ENCODE data around the gene COL2A1.

The COL2A1 gene

DNA sequence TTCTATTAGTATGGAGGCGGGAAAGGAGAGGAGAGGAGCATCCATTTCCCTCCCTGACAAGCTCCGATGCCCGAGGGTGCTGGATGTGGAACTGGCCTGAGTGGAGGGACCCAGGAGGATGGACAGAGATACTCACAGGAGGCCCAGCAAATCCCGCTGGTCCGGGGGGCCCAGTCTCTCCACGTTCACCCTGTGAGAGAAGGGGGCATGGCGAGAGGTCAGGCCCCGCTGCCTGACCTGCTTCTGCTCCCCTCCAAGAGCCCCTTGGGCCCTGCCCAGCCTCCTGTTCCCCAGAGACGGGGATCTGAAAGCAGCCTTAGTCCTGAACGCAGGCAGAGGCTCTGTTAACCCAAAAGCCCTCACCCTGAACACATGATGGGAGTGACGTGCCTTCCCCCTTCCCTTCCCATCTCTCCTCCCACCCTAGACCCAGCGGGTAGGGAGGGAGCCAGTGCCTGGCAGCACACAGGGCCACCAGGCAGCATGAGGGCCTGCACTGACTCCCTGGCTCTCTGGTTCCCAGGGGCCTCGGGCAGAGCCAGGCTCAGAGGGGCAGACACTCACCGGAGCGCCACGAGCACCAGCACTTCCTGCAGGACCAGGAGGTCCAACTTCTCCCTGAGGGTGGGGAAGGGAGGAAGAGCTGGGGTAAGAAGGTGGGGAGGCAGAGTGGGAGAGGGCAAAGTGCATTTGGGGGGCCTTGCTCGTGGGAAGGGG is 23.3 kb downstream of the COL2A1 start:
- no peak for ATAC-seq
- TF ChIP-seq, protein P1, sequence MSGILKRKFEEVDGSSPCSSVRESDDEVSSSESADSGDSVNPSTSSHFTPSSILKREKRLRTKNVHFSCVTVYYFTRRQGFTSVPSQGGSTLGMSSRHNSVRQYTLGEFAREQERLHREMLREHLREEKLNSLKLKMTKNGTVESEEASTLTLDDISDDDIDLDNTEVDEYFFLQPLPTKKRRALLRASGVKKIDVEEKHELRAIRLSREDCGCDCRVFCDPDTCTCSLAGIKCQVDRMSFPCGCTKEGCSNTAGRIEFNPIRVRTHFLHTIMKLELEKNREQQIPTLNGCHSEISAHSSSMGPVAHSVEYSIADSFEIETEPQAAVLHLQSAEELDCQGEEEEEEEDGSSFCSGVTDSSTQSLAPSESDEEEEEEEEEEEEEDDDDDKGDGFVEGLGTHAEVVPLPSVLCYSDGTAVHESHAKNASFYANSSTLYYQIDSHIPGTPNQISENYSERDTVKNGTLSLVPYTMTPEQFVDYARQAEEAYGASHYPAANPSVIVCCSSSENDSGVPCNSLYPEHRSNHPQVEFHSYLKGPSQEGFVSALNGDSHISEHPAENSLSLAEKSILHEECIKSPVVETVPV (CRISPR knock-in tag; IDR thresholded peaks at IDR 0.05): no peak
- TF ChIP-seq ZNF8 (CRISPR knock-in tag; IDR thresholded peaks at IDR 0.05) (no peak), TOX (CRISPR knock-in tag; IDR thresholded peaks at IDR 0.05; ENCODE audit: borderline replicate concordance) (no peak), TCF4 (CRISPR knock-in tag; IDR thresholded peaks at IDR 0.05; ENCODE audit: borderline replicate concordance) (no peak), ZFP30 (CRISPR knock-in tag; IDR thresholded peaks at IDR 0.05) (no peak), RARB (CRISPR knock-in tag; IDR thresholded peaks at IDR 0.05) (no peak), ZNF565 (CRISPR knock-in tag; conservative IDR thresholded peaks at IDR 0.05; ENCODE audit: low read depth) (no peak), BACH2 (CRISPR knock-in tag; IDR thresholded peaks at IDR 0.05; ENCODE audit: borderline replicate concordance) (no peak), ARNTL (CRISPR knock-in tag; IDR thresholded peaks at IDR 0.05; ENCODE audit: borderline replicate concordance, low read depth) (no peak), SNAI2 (CRISPR knock-in tag; IDR thresholded peaks at IDR 0.05) (no peak), OSR1 (CRISPR knock-in tag; IDR thresholded peaks at IDR 0.05) (no peak), ZC3H10 (CRISPR knock-in tag; IDR thresholded peaks at IDR 0.05) (no peak), GLIS3 (CRISPR knock-in tag; IDR thresholded peaks at IDR 0.05) (no peak)
- TF ChIP-seq, protein P2, sequence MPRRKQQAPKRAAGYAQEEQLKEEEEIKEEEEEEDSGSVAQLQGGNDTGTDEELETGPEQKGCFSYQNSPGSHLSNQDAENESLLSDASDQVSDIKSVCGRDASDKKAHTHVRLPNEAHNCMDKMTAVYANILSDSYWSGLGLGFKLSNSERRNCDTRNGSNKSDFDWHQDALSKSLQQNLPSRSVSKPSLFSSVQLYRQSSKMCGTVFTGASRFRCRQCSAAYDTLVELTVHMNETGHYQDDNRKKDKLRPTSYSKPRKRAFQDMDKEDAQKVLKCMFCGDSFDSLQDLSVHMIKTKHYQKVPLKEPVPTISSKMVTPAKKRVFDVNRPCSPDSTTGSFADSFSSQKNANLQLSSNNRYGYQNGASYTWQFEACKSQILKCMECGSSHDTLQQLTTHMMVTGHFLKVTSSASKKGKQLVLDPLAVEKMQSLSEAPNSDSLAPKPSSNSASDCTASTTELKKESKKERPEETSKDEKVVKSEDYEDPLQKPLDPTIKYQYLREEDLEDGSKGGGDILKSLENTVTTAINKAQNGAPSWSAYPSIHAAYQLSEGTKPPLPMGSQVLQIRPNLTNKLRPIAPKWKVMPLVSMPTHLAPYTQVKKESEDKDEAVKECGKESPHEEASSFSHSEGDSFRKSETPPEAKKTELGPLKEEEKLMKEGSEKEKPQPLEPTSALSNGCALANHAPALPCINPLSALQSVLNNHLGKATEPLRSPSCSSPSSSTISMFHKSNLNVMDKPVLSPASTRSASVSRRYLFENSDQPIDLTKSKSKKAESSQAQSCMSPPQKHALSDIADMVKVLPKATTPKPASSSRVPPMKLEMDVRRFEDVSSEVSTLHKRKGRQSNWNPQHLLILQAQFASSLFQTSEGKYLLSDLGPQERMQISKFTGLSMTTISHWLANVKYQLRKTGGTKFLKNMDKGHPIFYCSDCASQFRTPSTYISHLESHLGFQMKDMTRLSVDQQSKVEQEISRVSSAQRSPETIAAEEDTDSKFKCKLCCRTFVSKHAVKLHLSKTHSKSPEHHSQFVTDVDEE (CRISPR knock-in tag; IDR thresholded peaks at IDR 0.05): no peak
- TF ChIP-seq, protein P3, sequence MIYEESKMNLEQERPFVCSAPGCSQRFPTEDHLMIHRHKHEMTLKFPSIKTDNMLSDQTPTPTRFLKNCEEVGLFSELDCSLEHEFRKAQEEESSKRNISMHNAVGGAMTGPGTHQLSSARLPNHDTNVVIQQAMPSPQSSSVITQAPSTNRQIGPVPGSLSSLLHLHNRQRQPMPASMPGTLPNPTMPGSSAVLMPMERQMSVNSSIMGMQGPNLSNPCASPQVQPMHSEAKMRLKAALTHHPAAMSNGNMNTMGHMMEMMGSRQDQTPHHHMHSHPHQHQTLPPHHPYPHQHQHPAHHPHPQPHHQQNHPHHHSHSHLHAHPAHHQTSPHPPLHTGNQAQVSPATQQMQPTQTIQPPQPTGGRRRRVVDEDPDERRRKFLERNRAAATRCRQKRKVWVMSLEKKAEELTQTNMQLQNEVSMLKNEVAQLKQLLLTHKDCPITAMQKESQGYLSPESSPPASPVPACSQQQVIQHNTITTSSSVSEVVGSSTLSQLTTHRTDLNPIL (CRISPR knock-in tag; IDR thresholded peaks at IDR 0.05; ENCODE audit: low read depth): no peak
- TF ChIP-seq, protein P4, sequence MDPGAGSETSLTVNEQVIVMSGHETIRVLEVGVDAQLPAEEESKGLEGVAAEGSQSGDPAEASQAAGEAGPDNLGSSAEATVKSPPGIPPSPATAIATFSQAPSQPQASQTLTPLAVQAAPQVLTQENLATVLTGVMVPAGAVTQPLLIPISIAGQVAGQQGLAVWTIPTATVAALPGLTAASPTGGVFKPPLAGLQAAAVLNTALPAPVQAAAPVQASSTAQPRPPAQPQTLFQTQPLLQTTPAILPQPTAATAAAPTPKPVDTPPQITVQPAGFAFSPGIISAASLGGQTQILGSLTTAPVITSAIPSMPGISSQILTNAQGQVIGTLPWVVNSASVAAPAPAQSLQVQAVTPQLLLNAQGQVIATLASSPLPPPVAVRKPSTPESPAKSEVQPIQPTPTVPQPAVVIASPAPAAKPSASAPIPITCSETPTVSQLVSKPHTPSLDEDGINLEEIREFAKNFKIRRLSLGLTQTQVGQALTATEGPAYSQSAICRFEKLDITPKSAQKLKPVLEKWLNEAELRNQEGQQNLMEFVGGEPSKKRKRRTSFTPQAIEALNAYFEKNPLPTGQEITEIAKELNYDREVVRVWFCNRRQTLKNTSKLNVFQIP (CRISPR knock-in tag; IDR thresholded peaks at IDR 0.05; ENCODE audit: borderline replicate concordance, low read depth): no peak
- TF ChIP-seq, protein P5, sequence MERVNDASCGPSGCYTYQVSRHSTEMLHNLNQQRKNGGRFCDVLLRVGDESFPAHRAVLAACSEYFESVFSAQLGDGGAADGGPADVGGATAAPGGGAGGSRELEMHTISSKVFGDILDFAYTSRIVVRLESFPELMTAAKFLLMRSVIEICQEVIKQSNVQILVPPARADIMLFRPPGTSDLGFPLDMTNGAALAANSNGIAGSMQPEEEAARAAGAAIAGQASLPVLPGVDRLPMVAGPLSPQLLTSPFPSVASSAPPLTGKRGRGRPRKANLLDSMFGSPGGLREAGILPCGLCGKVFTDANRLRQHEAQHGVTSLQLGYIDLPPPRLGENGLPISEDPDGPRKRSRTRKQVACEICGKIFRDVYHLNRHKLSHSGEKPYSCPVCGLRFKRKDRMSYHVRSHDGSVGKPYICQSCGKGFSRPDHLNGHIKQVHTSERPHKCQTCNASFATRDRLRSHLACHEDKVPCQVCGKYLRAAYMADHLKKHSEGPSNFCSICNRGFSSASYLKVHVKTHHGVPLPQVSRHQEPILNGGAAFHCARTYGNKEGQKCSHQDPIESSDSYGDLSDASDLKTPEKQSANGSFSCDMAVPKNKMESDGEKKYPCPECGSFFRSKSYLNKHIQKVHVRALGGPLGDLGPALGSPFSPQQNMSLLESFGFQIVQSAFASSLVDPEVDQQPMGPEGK (CRISPR knock-in tag; IDR thresholded peaks at IDR 0.05; ENCODE audit: borderline replicate concordance): no peak

DNA sequence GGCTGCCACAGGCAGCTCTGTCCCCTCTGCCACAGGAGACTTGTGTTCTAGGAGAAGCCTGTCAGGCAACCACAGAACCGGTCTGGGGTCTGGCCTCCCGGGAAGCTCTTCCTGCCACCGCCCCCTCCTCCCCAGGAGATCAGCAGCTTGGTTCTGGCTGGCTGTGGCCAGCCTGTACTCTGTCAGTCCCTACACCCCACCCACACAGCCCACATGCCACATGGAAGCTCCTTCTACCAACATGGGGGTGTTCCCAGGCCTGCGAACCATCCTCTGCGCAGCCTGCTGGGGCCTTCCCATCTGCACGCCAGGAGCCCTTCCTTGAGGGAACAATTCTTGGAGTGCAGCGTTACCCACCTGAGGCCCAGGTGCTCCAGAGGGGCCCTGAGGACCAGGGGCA is 24.1 kb downstream of the COL2A1 start:
- no peak for ATAC-seq
- TF ChIP-seq ZC3H10 (CRISPR knock-in tag; IDR thresholded peaks at IDR 0.05): no peak
- no peak for TF ChIP-seq ZNF565 (CRISPR knock-in tag; conservative IDR thresholded peaks at IDR 0.05; ENCODE audit: low read depth)
- TF ChIP-seq RARB (CRISPR knock-in tag; IDR thresholded peaks at IDR 0.05): no peak
- TF ChIP-seq CSDC2 (CRISPR knock-in tag; IDR thresholded peaks at IDR 0.05): no peak
- no peak for TF ChIP-seq GLIS3 (CRISPR knock-in tag; IDR thresholded peaks at IDR 0.05)
- no peak for TF ChIP-seq ISL1 (CRISPR knock-in tag; IDR thresholded peaks at IDR 0.05)
- TF ChIP-seq, protein P1 (CRISPR knock-in tag; IDR thresholded peaks at IDR 0.05): no peak
- TF ChIP-seq, protein P2 (CRISPR knock-in tag; IDR thresholded peaks at IDR 0.05): no peak
- no peak for TF ChIP-seq ESRRG (CRISPR knock-in tag; IDR thresholded peaks at IDR 0.05)
- TF ChIP-seq OSR1 (CRISPR knock-in tag; IDR thresholded peaks at IDR 0.05): no peak
- TF ChIP-seq TOX (CRISPR knock-in tag; IDR thresholded peaks at IDR 0.05; ENCODE audit: borderline replicate concordance): no peak
- no peak for TF ChIP-seq ZNF8 (CRISPR knock-in tag; IDR thresholded peaks at IDR 0.05)
